HL-60 (cell line): ENCODE measurements around the gene CERS2.

Experiments used
- CTCF ChIP-seq: IDR thresholded peaks from one replicate; pipeline ENCODE4 v1.5.1; 2011; ENCODE audit warnings: low read length, control low read depth, inconsistent platforms; ENCODE audit not compliant: insufficient read depth
- POLR2AphosphoS5 ChIP-seq: IDR thresholded peaks from 2 replicates; pipeline ENCODE4 v1.6.1; 2012; ENCODE audit warnings: low read depth

- TF ChIP-seq CTCF, result no peak
- TF ChIP-seq POLR2AphosphoS5, result no peak
Measured at GRCh38 chr1:151009206-151009587, 34.6 kb upstream of the CERS2 start.
